HL-60 (cell line): ENCODE data around the gene GFY.

Experiments
- GABPA ChIP-seq: IDR thresholded peaks from 2 replicates; pipeline ENCODE4 v1.6.1; 2012; ENCODE audit warnings: low read depth
- POLR2AphosphoS5 ChIP-seq: IDR thresholded peaks from 2 replicates; pipeline ENCODE4 v1.6.1; 2012; ENCODE audit warnings: low read depth
- SPI1 ChIP-seq: IDR thresholded peaks from 2 replicates; pipeline ENCODE4 v1.6.1; 2012; ENCODE audit warnings: low read depth, mild to moderate bottlenecking, borderline replicate concordance
- TF ChIP-seq, protein P1 (sequence below): IDR thresholded peaks from one replicate; pipeline ENCODE4 v1.5.1; 2011; ENCODE audit warnings: low read length, control low read depth, inconsistent platforms; ENCODE audit not compliant: insufficient read depth
- TF ChIP-seq, protein P2 (sequence below): IDR thresholded peaks from 2 replicates; pipeline ENCODE4 v1.6.1; 2012; ENCODE audit warnings: low read depth; ENCODE audit not compliant: insufficient replicate concordance

DNA sequence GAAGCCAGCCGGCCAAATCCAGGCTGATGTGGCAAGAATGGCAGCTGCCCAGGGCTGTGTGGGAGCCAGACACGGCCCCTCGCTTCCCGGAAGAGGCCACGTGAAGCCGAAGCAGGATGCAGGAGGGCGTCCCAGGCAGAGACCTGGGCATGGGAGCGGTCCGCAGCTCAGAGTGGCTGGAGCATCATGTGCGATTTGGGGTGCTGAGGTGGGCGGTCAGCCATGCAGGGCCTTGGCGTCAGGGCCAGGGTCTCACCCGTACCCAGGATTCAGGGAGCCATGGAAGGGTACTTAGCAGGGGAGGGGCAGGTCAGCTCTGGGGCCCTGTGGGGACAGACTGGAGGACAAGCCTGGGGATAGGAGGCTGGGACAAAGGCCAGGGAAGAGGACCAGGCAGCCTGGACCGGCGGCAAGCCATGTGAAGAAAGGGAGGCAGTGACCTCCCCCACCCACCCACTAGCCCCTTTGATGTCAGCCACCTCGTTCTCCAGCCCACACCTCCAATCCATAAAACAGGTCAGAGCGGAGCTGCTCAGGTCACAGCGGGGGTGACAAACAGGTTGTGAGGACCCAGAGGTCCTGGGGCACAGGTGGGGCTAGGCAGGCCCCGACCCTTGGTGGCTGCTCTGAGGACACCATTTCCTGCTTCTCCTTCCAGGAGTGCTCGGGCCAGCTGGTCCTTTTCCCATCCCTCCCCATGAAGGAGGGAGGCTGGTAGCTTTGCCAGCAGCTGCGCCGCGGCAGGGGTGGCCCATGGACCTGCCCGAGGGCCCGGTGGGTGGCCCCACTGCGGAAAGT lies 34.9 kb upstream of the GFY start:
- TF ChIP-seq, protein P1, sequence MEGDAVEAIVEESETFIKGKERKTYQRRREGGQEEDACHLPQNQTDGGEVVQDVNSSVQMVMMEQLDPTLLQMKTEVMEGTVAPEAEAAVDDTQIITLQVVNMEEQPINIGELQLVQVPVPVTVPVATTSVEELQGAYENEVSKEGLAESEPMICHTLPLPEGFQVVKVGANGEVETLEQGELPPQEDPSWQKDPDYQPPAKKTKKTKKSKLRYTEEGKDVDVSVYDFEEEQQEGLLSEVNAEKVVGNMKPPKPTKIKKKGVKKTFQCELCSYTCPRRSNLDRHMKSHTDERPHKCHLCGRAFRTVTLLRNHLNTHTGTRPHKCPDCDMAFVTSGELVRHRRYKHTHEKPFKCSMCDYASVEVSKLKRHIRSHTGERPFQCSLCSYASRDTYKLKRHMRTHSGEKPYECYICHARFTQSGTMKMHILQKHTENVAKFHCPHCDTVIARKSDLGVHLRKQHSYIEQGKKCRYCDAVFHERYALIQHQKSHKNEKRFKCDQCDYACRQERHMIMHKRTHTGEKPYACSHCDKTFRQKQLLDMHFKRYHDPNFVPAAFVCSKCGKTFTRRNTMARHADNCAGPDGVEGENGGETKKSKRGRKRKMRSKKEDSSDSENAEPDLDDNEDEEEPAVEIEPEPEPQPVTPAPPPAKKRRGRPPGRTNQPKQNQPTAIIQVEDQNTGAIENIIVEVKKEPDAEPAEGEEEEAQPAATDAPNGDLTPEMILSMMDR = no peak
- TF ChIP-seq POLR2AphosphoS5 = no peak
- TF ChIP-seq, protein P2, sequence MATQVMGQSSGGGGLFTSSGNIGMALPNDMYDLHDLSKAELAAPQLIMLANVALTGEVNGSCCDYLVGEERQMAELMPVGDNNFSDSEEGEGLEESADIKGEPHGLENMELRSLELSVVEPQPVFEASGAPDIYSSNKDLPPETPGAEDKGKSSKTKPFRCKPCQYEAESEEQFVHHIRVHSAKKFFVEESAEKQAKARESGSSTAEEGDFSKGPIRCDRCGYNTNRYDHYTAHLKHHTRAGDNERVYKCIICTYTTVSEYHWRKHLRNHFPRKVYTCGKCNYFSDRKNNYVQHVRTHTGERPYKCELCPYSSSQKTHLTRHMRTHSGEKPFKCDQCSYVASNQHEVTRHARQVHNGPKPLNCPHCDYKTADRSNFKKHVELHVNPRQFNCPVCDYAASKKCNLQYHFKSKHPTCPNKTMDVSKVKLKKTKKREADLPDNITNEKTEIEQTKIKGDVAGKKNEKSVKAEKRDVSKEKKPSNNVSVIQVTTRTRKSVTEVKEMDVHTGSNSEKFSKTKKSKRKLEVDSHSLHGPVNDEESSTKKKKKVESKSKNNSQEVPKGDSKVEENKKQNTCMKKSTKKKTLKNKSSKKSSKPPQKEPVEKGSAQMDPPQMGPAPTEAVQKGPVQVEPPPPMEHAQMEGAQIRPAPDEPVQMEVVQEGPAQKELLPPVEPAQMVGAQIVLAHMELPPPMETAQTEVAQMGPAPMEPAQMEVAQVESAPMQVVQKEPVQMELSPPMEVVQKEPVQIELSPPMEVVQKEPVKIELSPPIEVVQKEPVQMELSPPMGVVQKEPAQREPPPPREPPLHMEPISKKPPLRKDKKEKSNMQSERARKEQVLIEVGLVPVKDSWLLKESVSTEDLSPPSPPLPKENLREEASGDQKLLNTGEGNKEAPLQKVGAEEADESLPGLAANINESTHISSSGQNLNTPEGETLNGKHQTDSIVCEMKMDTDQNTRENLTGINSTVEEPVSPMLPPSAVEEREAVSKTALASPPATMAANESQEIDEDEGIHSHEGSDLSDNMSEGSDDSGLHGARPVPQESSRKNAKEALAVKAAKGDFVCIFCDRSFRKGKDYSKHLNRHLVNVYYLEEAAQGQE = no peak
- no peak for TF ChIP-seq SPI1
- TF ChIP-seq GABPA = no peak
